Prostate gland (tissue), 2 donors: Measurements from ENCODE around the gene GAS6.

Experiments used
- CTCF ChIP-seq, 4 experiments: fragments of 200-600 bp in 2 of 4; fragments of 450-650 bp in 2 of 4; sonication (generic) in 2 of 4; IDR thresholded peaks; 1 replicate in 3 of 4; 2 replicates in 1 of 4; pipeline ENCODE4 v1.5.1; 2016 to 2019; ENCODE audit warnings: antibody characterized with exemption in 4 of 4, mild to moderate bottlenecking in 2 of 4, moderate library complexity in 2 of 4
- POLR2A ChIP-seq: fragments of 450-650 bp; IDR thresholded peaks from one replicate; pipeline ENCODE4 v1.6.1; 2016; ENCODE audit warnings: antibody characterized with exemption, mild to moderate bottlenecking
- POLR2AphosphoS5 ChIP-seq: sonication (generic); formaldehyde crosslinking; IDR thresholded peaks from one replicate; pipeline ENCODE4 v1.6.1; 2017; ENCODE audit warnings: antibody characterized with exemption

- TF ChIP-seq CTCF (IDR thresholded peaks at IDR 0.05): no peak
- no peak for TF ChIP-seq POLR2AphosphoS5
- no peak for TF ChIP-seq POLR2A
Measured at GRCh38 chr13:113861433-113862030, 2.3 kb downstream of the GAS6 start.
